Gastroesophageal sphincter (tissue), 3 donors: ENCODE results near the gene DNAAF9.

Experiments
- CTCF ChIP-seq, 4 experiments: fragments of 200-600 bp in 2 of 4; fragments of 450-650 bp in 2 of 4; sonication (generic) in 1 of 4; IDR thresholded peaks; one replicate each; pipeline ENCODE4 v1.5.1; 2017 to 2019; ENCODE audit warnings: antibody characterized with exemption in 4 of 4, mild to moderate bottlenecking in 2 of 4, moderate library complexity in 2 of 4
- POLR2A ChIP-seq, 2 donors: fragments of 450-650 bp; IDR thresholded peaks; one replicate each; pipeline ENCODE4 v1.6.1; 2017; ENCODE audit warnings: antibody characterized with exemption in 2 of 2, mild to moderate bottlenecking in 2 of 2, moderate library complexity in 1 of 2

- no peak for TF ChIP-seq CTCF (IDR thresholded peaks at IDR 0.05)
- TF ChIP-seq POLR2A (IDR thresholded peaks at IDR 0.05), result no peak
These were observed 6.0 kb upstream of the DNAAF9 start for GRCh38 chr20:3413393-3413889.
